GM04504 (cell line): Measurements from ENCODE around the gene CYP19A1.

ENCODE experiments used
- DNase-seq: peaks from one replicate; pipeline ENCODE4 v3.0.0-alpha.2; 2012; ENCODE audit warnings: low read depth

The CYP19A1 gene

GRCh38 chr15:51356983-51357382 is 18.6 kb upstream of the CYP19A1 start:
- DNase-seq, result no peak

GRCh38 chr15:51356147-51356546 is 17.8 kb upstream of the CYP19A1 start:
- DNase-seq, result no peak

- no peak for DNase-seq
Measured at GRCh38 chr15:51355096-51355495, 16.7 kb upstream of the CYP19A1 start.

- no peak for DNase-seq
Measured at GRCh38 chr15:51353976-51354375, 15.6 kb upstream of the CYP19A1 start.

GRCh38 chr15:51350723-51351122 is 12.3 kb upstream of the CYP19A1 start:
- no peak for DNase-seq

- no peak for DNase-seq
Measured at GRCh38 chr15:51349156-51349844, 10.9 kb upstream of the CYP19A1 start.

- DNase-seq, result no peak
Measured at GRCh38 chr15:51348688-51349087, 10.3 kb upstream of the CYP19A1 start.

- no peak for DNase-seq
Measured at GRCh38 chr15:51346136-51346535, 7.7 kb upstream of the CYP19A1 start.

- DNase-seq, result no peak
Measured at GRCh38 chr15:51343466-51343865, 5.1 kb upstream of the CYP19A1 start.

GRCh38 chr15:51342227-51342999 is 4.0 kb upstream of the CYP19A1 start:
- DNase-seq, result no peak

GRCh38 chr15:51341366-51342226 is 3.2 kb upstream of the CYP19A1 start, which contains the start of gene GLDN:
Gene GLDN (plus strand): TSS chr15:51341655. CDS start chr15:51341685, 30 bp downstream.
- DNase-seq, result no peak

GRCh38 chr15:51335538-51336410 is 2.6 kb downstream of the CYP19A1 start:
- no peak for DNase-seq

GRCh38 chr15:51335087-51335486 is 3.3 kb downstream of the CYP19A1 start:
- no peak for DNase-seq

- DNase-seq, result no peak
Measured at GRCh38 chr15:51334011-51334451, 4.4 kb downstream of the CYP19A1 start.

GRCh38 chr15:51333571-51333970 is 4.8 kb downstream of the CYP19A1 start:
- DNase-seq, result no peak

GRCh38 chr15:51332206-51333147 is 5.9 kb downstream of the CYP19A1 start:
- DNase-seq, result no peak

- DNase-seq, result no peak
Measured at GRCh38 chr15:51331141-51331540, 7.3 kb downstream of the CYP19A1 start.

GRCh38 chr15:51328926-51329325 is 9.5 kb downstream of the CYP19A1 start:
- DNase-seq, result no peak

GRCh38 chr15:51327081-51327480 is 11.3 kb downstream of the CYP19A1 start:
- DNase-seq, result no peak

- DNase-seq, result no peak
Measured at GRCh38 chr15:51325167-51325566, 13.2 kb downstream of the CYP19A1 start.
